Activated T-cell treated with anti-CD3 and anti-CD28 coated beads, Interleukin-2, amount 50 U/mL, for 4 hours (primary cell): Measurements from ENCODE around the gene ZNF331. TPM values are rescaled to one million over a fixed set of nuclear protein-coding genes. Genes with fewer than 3 reads are reported as not detected.

Experiments used
- ATAC-seq, 2 donors: fragments of 200-7000 bp; cut with Tn5 transposase; one replicate each; pipeline ENCODE4 v1.10.0; 2021
- DNase-seq: peaks from one replicate; pipeline ENCODE4 v3.0.0-alpha.2; 2020
- H3K27me3 Mint-ChIP-seq: one replicate; pipeline ENCODE4 v1.8.0; 2021; ENCODE audit warnings: low read depth, mixed read lengths
- H3K36me3 Mint-ChIP-seq: one replicate; pipeline ENCODE4 v1.8.0; 2022; ENCODE audit warnings: mixed read lengths; ENCODE audit not compliant: insufficient read depth
- H3K4me1 Mint-ChIP-seq: one replicate; pipeline ENCODE4 v1.8.0; 2021; ENCODE audit warnings: low read depth, mixed read lengths
- H3K4me3 Mint-ChIP-seq: one replicate; pipeline ENCODE4 v1.8.0; 2021; ENCODE audit warnings: mild to moderate bottlenecking, moderate library complexity, mixed read lengths
- H3K9me3 Mint-ChIP-seq: one replicate; pipeline ENCODE4 v1.8.0; 2021; ENCODE audit warnings: mixed read lengths
- total RNA-seq, 3 donors: library from RNA; stranded (reverse); gene quantifications; one replicate each; pipeline ENCODE4 v1.2.1, GENCODE V29; 2021

The ZNF331 gene
- total RNA-seq, 3 donors from 2014 or later: 15.4 to 17.6 (median 15.7) TPM

GRCh38 chr19:53608381-53608780 lies 70.4 kb downstream of the ZNF331 start:
- Mint-ChIP-seq H3K4me3 (no peak overlapping the region), H3K36me3 (no peaks in the 10 kb centered on the region), H3K4me1 (no peaks in the 10 kb centered on the region), H3K27me3 (no peaks in the 10 kb centered on the region), H3K9me3 (peaks cover 12% of the 10 kb centered on the region)
- ATAC-seq (no peak), DNase-seq (no peak)

GRCh38 chr19:53612762-53613526 lies 75.0 kb downstream of the ZNF331 start:
- Mint-ChIP-seq H3K9me3 (peaks cover 12% of the 10 kb centered on the region), H3K4me3 (no peak overlapping the region), H3K27me3 (no peaks in the 10 kb centered on the region), H3K4me1 (no peaks in the 10 kb centered on the region), H3K36me3 (no peaks in the 10 kb centered on the region)
- DNase-seq (no peak), ATAC-seq (no peak)

- no peaks in the 10 kb centered on the region for H3K4me1 Mint-ChIP-seq
Measured at GRCh38 chr19:53621885-53622740, 84.2 kb downstream of the ZNF331 start.

GRCh38 chr19:53624771-53625545 lies 87.0 kb downstream of the ZNF331 start:
- H3K27me3 Mint-ChIP-seq: no peaks in the 10 kb centered on the region
- ATAC-seq: no peak
- H3K4me1 Mint-ChIP-seq: no peaks in the 10 kb centered on the region
- H3K36me3 Mint-ChIP-seq: no peaks in the 10 kb centered on the region
- no peak for DNase-seq
- H3K4me3 Mint-ChIP-seq: no peak overlapping the region
- H3K9me3 Mint-ChIP-seq: no peaks in the 10 kb centered on the region

More at GRCh38 chr19:53621885-53622740, 84.2 kb downstream of the ZNF331 start:
- DNase-seq (no peak), ATAC-seq (no peak)
- H3K27me3 Mint-ChIP-seq: no peaks in the 10 kb centered on the region
- H3K36me3 Mint-ChIP-seq: no peaks in the 10 kb centered on the region
- no peaks in the 10 kb centered on the region for H3K9me3 Mint-ChIP-seq
- H3K4me3 Mint-ChIP-seq: no peak overlapping the region

GRCh38 chr19:53626486-53626885 lies 88.5 kb downstream of the ZNF331 start:
- DNase-seq (no peak), ATAC-seq (no peak)
- no peaks in the 10 kb centered on the region for H3K9me3 Mint-ChIP-seq
- no peaks in the 10 kb centered on the region for H3K27me3 Mint-ChIP-seq
- H3K36me3 Mint-ChIP-seq: no peaks in the 10 kb centered on the region
- H3K4me1 Mint-ChIP-seq: no peaks in the 10 kb centered on the region
- H3K4me3 Mint-ChIP-seq: no peak overlapping the region

- Mint-ChIP-seq H3K4me3 (no peak overlapping the region), H3K27me3 (no peaks in the 10 kb centered on the region), H3K36me3 (no peaks in the 10 kb centered on the region), H3K9me3 (peaks cover 3% of the 10 kb centered on the region), H3K4me1 (no peaks in the 10 kb centered on the region)
- ATAC-seq (no peak), DNase-seq (no peak)
Measured at GRCh38 chr19:53626976-53627375, 89.0 kb downstream of the ZNF331 start.

Other genes with a start within 250 kb of the ZNF331 start
- gene ZNF845, start 204.4 kb upstream of the ZNF331 start, total RNA-seq: 1 to 10 TPM; 3.7 to 4.0 (median 3.8) TPM
- gene ZNF525, start 172.4 kb upstream of the ZNF331 start, total RNA-seq: 10 to 100 TPM; 10.6 to 14.9 (median 12.0) TPM
- 1 to 10 TPM; 6.9 to 7.9 (median 7.1) TPM for gene ZNF765, start 143.0 kb upstream of the ZNF331 start, total RNA-seq
- 1 to 10 TPM; 7.8 to 9.0 (median 8.4) TPM for gene ZNF761, start 106.2 kb upstream of the ZNF331 start, total RNA-seq
- 1 to 10 TPM; 3.4 to 5.5 (median 4.6) TPM for gene ZNF813, start 70.4 kb upstream of the ZNF331 start, total RNA-seq
- gene DPRX, start 93.9 kb downstream of the ZNF331 start, total RNA-seq: not detected